A673 (cell line): ENCODE results near the gene ZNF17.

Experiments used
- EZH2 ChIP-seq: fragments of 200-600 bp; sonication (generic); IDR thresholded peaks from 2 replicates; pipeline ENCODE4 v1.6.1; 2017; ENCODE audit warnings: borderline replicate concordance, low read depth, mild to moderate bottlenecking, mixed read lengths, antibody characterized with exemption, low read length; ENCODE audit not compliant: poor library complexity, severe bottlenecking
- TF ChIP-seq, protein P1 (sequence below): fragments of 300-800, 200-600 bp; sonication (generic); conservative IDR thresholded peaks from 2 replicates; pipeline ENCODE4 v1.5.1; 2017; ENCODE audit warnings: low read depth, mild to moderate bottlenecking, antibody characterized with exemption, low read length, moderate library complexity, mixed read lengths

- TF ChIP-seq, protein P1, sequence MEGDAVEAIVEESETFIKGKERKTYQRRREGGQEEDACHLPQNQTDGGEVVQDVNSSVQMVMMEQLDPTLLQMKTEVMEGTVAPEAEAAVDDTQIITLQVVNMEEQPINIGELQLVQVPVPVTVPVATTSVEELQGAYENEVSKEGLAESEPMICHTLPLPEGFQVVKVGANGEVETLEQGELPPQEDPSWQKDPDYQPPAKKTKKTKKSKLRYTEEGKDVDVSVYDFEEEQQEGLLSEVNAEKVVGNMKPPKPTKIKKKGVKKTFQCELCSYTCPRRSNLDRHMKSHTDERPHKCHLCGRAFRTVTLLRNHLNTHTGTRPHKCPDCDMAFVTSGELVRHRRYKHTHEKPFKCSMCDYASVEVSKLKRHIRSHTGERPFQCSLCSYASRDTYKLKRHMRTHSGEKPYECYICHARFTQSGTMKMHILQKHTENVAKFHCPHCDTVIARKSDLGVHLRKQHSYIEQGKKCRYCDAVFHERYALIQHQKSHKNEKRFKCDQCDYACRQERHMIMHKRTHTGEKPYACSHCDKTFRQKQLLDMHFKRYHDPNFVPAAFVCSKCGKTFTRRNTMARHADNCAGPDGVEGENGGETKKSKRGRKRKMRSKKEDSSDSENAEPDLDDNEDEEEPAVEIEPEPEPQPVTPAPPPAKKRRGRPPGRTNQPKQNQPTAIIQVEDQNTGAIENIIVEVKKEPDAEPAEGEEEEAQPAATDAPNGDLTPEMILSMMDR, result no peak
- no peak for TF ChIP-seq EZH2
These were observed 28.0 kb upstream of the ZNF17 start for GRCh38 chr19:57382806-57383488.
